Measurements from ENCODE around the gene EHMT1.

DNA sequence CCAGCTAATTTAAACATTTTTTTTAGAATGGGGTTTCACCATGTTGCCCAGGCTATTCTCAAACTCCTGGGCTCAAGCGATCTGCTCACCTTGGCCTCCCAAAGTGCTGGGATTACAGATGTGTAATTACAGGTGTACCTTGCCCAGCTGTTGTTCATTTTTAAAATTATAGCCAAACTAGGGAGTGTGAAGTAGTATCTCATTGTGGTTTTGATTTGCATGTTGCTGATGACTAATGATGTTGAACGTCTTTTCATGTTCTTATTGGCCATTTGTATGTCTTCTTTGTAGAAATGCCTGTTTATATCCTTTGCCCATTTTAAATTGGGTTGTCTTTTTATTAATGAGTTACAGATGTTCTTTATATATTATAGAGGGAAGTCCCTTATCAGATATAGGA is 31.5 kb downstream of the EHMT1 start:
- no peak for TF ChIP-seq POLR2A (IDR thresholded peaks at IDR 0.05; ENCODE audit: low read depth, low read length)
- TF ChIP-seq POLR2AphosphoS5 (IDR thresholded peaks at IDR 0.05; ENCODE audit: low read depth, low read length): no peak
